ENCODE results near the gene OR8B2. TPM values are rescaled to one million over a fixed set of nuclear protein-coding genes. Genes with fewer than 3 reads are reported as not detected.

The OR8B2 gene, protein sequence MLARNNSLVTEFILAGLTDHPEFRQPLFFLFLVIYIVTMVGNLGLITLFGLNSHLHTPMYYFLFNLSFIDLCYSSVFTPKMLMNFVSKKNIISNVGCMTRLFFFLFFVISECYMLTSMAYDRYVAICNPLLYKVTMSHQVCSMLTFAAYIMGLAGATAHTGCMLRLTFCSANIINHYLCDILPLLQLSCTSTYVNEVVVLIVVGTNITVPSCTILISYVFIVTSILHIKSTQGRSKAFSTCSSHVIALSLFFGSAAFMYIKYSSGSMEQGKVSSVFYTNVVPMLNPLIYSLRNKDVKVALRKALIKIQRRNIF
- total RNA-seq = not detected in 2 replicates

DNA sequence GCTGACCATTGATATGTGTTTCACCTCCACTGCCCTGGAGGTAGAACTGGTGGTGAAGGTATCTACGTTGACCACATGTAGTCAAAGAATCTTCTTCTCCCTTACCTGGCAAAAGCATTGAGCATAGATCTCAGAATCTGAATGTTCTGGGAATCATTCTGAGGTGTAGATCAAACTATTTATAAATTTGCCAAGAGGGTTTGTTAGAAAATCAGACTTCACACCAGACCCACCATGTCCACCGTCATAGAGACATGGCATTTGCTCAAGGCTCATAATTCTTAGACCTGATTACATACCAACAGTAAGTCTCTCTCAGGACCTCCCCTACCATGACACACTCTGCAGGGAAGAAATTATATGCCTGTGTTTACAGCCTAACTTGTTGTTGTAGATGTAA lies at the start of gene OR8B2:
Gene OR8B2, minus strand, starts transcription at position 101 of the 400 bp plus-strand sequence. CDS start 1,156 bp downstream, outside the sequence.

DNA sequence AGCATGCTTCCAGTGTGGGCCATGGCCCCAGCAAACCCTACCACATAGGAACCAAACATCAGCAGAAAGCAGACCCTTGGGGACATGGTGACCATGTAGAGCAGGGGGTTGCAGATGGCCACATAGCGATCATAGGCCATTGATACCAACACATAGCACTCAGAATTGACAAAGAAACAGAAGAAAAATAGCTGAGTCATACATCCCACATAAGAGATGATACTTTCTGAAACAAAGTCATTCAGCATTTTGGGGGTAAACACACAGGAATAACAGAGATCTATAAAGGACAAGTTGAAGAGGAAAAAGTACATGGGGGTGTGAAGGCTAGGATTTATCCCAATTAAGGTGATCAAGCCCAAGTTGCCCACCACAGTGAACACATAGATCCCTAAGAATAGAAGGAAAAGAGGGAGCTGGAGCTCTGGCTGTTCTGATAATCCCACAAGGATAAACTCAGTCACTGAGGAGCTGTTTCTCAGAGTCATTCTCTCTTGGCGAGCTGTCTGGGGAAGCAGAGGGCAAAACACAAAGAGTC lies 40.2 kb upstream of the OR8B2 start, which contains the start of gene OR8B4:
Gene OR8B4, minus strand, starts transcription at position 488 of the 538 bp plus-strand sequence. Its CDS starts 0 bp downstream, at position 488.

DNA sequence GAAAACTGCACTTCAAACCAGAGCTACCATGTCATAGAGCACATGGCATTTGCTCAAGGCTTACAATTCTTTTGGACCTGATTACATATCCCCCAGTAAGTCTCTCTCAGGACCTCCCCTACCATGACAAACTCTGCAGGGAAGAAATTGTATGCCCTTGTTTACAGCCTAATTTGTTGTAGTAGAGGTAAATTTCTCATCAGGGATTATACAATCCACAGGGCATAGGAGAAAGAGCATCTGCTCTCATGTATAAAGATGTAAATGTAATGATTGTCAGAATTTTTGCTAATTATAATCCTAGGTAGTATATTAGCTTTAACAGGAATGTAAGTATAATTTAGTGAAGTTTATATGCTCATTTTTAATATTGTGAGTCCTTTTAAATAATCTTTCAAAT lies 14.6 kb upstream of the OR8B2 start, which contains the start of gene OR8B3:
Gene OR8B3, minus strand, starts transcription at position 101 of the 400 bp plus-strand sequence. CDS start 1,673 bp downstream, outside the sequence.

Other genes starting within 250 kb of the OR8B2 start
- gene OR10D3, start 201.2 kb downstream of the OR8B2 start, total RNA-seq = not detected in 2 replicates
- not detected in 2 replicates for gene OR8G1, start 143.4 kb downstream of the OR8B2 start, total RNA-seq
- gene OR8G5, start 128.1 kb downstream of the OR8B2 start, total RNA-seq = not detected in 2 replicates
- gene OR8D1, start 70.5 kb downstream of the OR8B2 start, total RNA-seq = not detected in 2 replicates
- gene OR8D2, start 64.3 kb downstream of the OR8B2 start, total RNA-seq = not detected in 2 replicates
- not detected in 2 replicates for gene OR8B3, start 14.5 kb upstream of the OR8B2 start, total RNA-seq
- not detected in 2 replicates for gene OR8B4, start 40.4 kb upstream of the OR8B2 start, total RNA-seq
- gene OR8B8, start 61.2 kb upstream of the OR8B2 start, total RNA-seq = not detected in 2 replicates
- gene OR8B12, start 159.2 kb upstream of the OR8B2 start, total RNA-seq = not detected in 2 replicates
- not detected in 2 replicates for gene OR8A1, start 185.5 kb upstream of the OR8B2 start, total RNA-seq
- gene PANX3, start 226.9 kb upstream of the OR8B2 start, total RNA-seq = not detected in 2 replicates
- gene TBRG1, start 238.4 kb upstream of the OR8B2 start, total RNA-seq = 30.6 and 34.8 TPM in 2 replicates

Data from smooth muscle cell of the pulmonary artery (primary cell).